GM18502 (cell line): ENCODE measurements around the gene CDC5L.
"Not testable (repeated sequence)": the region's sequence is repeated elsewhere in the genome, so short reads cannot be mapped to it uniquely, and the experiment has no call there.

Source experiments
- ATAC-seq: cut with Tn5 transposase; IDR thresholded peaks from one replicate; pipeline ENCODE4 v1.9.1; 2021; ENCODE audit warnings: mild to moderate bottlenecking; ENCODE audit not compliant: unreplicated experiment, poor library complexity

The CDC5L gene

DNA sequence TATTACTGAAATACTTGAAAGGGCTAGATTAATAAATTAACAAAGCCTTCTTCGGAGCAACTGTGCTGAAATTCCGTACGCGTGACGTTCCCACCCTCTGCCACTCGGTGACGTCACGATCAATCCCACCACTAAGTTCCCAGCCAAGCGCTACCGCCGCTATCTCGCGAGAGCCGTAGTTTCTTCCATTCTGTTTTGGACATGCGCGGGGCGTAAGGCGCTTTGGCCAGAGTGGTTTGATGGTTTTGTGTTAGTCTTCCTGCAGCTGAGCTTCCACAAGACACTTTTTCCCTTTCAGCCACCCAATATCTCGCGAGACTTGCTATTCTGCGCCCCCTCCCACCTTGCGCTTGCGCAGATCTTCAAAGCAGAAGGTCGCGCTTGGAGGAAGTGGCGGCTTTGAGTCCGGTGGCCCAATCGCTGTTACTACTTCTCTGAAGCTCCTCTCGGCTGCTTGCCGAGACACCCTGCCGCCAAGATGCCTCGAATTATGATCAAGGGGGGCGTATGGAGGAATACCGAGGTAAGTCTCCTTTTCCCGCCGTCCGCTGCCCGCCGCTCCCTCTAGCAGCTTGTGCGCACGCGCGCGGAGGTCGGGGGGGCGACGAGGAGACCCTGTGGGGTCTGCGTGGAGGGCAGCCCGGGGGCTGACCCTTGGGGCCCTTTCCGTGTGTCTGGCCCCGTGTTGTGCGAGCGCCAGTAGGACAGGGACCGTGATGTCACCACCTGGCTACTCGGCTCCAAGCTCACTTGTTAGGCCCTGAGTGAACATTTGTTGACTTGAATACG is at the start of gene CDC5L:
Gene CDC5L (plus strand): TSS at position 361 of the 789 bp plus-strand sequence. CDS start 118 bp downstream, at position 479.
- ATAC-seq = peak; percentile 93

- ATAC-seq = peak; percentile 69
Measured at GRCh38 chr6:44338228-44339122, 49.0 kb upstream of the CDC5L start.

GRCh38 chr6:44339301-44339700 is 48.2 kb upstream of the CDC5L start:
- ATAC-seq = no peak

DNA sequence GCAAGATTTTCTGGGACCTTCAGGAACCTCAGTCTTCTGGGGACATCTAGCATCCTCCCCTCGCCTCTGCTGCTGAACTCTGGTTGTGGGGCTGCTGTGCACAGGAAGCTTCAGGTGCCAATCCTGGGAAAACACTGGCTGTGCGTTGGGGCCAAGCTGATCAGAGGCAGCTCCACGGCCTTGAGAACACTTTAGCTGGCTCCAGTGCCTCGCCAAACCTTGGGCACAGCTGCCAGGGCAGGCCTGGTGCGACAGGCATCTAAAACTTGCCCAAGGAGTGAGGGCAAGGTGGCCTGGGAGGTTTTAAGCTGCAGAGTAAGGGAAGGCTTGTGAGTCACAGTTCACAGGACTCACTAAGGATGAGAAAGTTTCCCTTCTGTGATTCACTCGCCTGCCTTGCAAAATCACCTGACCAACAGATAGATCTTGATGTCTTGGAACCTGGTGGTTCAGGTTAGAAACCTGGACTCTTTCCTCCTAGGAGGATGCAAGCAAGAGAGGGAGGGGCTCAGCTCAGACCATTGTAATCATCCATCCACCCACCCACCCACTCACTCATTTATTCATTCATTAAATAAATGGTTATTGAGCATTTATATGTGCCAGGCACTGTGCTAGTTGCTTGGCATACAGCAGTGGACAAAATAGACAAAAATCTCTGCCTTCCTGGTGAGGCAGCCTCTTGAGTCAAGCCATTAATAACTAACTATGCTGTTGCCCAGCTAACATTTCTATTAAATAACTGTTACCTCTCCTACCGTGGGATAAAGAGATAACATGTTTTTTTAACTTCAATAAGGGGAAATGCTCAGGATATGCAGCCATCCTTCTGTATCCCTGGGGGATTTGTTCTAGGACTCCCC is 47.5 kb upstream of the CDC5L start:
- no peak for ATAC-seq

DNA sequence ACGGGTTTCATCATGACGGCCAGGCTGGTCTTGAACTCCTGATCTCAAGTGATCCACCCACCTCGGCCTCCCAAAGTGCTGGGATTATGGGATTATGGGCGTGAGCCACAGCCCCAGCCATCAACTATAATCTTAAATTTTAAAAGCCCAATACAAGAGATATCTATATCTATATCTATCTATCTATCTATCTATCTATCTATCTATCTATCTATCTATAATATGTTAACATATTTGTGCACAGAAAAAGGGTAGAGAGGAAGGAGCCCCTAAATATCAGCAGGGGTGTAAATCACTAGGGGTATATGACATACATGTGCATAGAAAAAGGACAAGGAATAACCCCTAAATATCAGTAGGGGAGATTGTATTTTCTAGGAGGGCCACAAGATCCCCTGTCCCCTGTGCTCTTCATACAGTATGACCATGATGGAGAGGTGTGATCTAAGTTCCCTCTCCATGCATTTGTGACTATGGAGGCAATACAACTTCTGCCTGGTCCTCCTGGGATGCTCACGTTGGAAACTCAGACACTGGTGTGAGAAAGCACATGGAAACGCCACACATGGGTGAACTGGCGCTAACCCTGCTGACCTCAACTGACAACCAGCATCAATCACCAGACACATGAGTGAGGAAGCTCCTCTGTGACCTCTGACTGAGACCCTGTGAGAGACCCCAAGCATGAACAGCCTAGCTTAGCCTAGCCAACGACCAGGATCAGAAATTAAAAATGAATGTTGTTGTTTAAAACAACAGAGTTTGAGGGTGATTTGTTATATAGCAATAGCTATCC is 46.2 kb upstream of the CDC5L start:
- no peak for ATAC-seq

- no peak for ATAC-seq
Measured at GRCh38 chr6:44342052-44342451, 45.5 kb upstream of the CDC5L start.

DNA sequence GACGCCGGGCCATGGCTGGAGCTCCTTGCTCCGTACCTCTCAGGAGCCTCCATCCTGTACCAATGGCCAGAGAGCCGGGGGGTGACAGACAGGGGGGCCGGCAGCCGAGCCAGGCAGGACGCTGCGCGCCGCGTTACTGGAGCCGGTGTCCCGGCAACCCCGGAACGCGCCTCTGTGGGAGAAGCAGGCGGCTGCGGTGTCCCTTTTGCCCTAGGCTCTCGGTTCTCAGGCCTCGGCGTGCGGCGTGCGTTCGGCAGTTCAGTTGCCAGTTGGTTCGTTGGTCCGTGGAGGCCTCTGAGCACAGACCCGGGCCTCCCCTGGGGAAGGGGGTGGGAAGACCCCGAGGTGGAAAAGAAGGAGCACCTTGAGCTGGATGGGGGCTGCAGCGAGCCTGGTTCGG is 45.0 kb upstream of the CDC5L start, which contains the start of gene SPATS1:
Gene SPATS1 (plus strand): TSS at position 162 of the 400 bp plus-strand sequence. CDS start 446 bp downstream, outside the sequence.
- no peak for ATAC-seq

DNA sequence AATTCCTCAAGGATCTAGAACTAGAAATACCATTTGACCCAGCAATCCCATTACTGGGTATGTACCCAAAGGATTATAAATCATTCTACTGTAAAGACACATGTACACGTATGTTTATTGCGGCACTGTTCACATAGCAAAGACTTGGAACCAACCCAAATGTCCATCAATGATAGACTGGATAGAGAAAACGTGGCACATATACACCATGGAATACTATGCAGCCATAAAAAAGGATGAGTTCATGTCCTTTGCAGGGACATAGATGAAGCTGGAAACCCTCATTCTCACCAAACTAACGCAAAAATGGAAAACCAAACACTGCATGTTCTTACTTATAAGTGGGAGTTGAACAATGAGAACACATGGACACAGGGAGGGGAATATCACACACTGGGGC is 40.7 kb upstream of the CDC5L start:
- not testable (repeated sequence) for ATAC-seq

GRCh38 chr6:44349904-44350649 is 37.4 kb upstream of the CDC5L start:
- no peak for ATAC-seq

DNA sequence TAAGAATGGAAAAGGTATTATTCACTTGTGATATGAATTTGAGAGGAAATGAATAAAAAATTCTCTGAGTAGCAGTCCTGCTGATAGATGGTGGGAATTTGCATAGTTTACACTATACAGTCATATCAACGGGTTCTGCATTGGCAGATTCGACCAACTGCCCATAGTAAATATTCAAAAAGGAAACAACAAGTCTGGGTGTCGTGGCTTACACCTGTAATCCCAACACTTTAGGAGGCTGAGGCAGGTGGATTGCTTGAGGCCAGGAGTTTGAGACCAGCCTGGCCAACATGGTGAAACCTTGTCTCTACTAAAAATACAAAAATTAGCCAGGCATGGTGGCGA is 36.9 kb upstream of the CDC5L start:
- not testable (repeated sequence) for ATAC-seq

DNA sequence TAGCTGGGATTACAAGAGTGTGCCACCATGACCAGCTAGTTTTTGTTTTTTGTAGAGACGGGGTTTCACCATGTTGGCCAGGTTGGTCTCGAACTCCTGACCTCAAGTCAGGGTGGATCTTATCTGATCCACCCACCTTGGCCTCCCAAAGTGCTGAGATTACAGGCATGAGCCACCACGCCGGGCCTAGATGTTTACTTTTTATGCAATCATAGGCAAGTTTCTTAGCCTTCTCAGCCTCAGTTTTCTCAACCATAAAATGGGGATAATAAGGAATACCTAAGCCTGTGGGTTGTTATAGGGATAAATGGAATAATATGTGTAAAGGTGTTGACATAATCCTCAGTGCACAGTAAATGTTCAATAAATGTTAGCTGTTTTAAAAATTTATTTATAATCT is 35.2 kb upstream of the CDC5L start:
- ATAC-seq = no peak

GRCh38 chr6:44353336-44353735 is 34.2 kb upstream of the CDC5L start:
- no peak for ATAC-seq

- ATAC-seq = no peak
Measured at GRCh38 chr6:44355640-44356039, 31.9 kb upstream of the CDC5L start.

DNA sequence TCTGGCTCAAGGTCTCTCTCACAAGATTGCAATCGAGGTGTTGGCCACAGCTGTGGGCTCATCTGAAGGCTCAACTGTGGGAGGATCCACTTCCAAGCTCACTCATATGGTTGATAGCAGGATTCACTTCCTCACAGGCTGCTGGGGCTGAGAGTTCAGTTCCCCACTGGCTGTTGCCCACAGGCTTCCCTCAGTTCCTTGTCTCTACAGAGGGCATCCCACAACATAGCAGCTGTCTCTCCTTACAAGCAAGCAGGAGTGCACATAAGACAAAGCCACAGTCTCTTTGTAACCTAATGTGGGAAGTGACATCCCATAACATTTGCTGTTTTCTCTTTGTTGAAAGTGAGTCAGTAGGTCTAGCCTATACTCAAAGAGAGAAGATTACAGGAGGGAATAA is 31.0 kb upstream of the CDC5L start:
- no peak for ATAC-seq

DNA sequence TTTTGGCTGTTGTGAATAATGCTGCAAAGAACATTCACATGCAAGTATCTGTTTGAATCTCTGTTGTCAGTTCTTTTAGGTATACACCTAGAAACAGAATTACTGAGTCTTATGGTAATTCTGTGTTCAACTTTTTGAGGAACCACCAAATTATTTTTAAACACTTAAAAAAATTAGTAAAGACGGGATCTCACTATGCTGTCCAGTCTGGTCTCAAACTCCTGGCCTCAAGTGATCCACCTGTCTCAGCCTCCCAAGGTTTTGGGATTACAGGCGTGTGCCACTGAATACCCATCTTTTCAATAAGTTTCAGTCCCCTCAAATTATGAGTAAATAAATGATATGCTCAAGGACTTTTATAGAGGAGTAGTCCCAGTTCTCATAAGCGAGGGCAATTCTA is 27.5 kb upstream of the CDC5L start:
- ATAC-seq = no peak

GRCh38 chr6:44361947-44362346 is 25.6 kb upstream of the CDC5L start:
- no peak for ATAC-seq

- no peak for ATAC-seq
Measured at GRCh38 chr6:44363377-44363926, 24.1 kb upstream of the CDC5L start.

GRCh38 chr6:44366781-44367180 is 20.7 kb upstream of the CDC5L start:
- ATAC-seq = no peak

- ATAC-seq = no peak
Measured at GRCh38 chr6:44367681-44368080, 19.8 kb upstream of the CDC5L start.
